Measurements from ENCODE around the gene ASB9. TPM values are rescaled to one million over a fixed set of nuclear protein-coding genes. Genes with fewer than 3 reads are reported as not detected.

ASB9 gene
- polyA plus RNA-seq, 1 donor from 2014 or later: not detected

DNA sequence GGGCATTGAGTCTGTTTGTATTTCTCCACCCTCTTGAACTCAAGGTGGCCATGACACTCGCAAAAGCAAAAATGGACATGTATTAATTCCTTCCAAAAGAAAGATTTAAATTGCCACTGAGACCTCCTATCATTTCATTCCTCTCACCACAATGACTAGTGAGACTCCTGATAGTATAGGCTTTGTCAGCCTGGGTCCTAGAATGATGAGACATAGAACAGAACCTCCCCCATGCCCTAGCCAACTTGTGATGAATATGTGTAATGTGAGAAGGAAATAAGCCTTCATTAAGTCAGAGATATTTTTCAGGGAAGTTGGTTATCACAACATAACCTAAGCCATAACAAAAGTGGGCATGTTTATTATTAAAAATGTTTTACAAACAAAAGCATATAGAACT lies 62.5 kb downstream of the ASB9 start:
- Histone ChIP-seq H3K9ac (ENCODE audit: low read length) (no peak overlapping the region), H3K4me3 (ENCODE audit: low read length) (no peak overlapping the region), H3K9me2 (ENCODE audit: insufficient read depth, low read length) (no peaks in the 10 kb centered on the region), H3K9me3 (ENCODE audit: low read length) (no peaks in the 10 kb centered on the region), H2AFZ (ENCODE audit: low read depth, low read length) (no peak overlapping the region), H3F3A (ENCODE audit: insufficient read depth, low read length, poor library complexity, severe bottlenecking) (no peaks in the 10 kb centered on the region), H3K79me2 (replicated peaks; ENCODE audit: insufficient read depth, low read length) (no peaks in the 10 kb centered on the region), H4K20me1 (ENCODE audit: insufficient read depth) (no peaks in the 10 kb centered on the region), H3K4me2 (ENCODE audit: low read length) (no peak overlapping the region), H3K27ac (ENCODE audit: low read length) (no peak overlapping the region), H3K36me3 (ENCODE audit: insufficient read depth, low read length) (no peaks in the 10 kb centered on the region), H3K27me3 (ENCODE audit: insufficient read depth, low read depth, low read length) (no peaks in the 10 kb centered on the region)
- TF ChIP-seq MXI1 (conservative IDR thresholded peaks at IDR 0.05; ENCODE audit: poor library complexity, severe bottlenecking) (no peak), REST (IDR thresholded peaks at IDR 0.05; ENCODE audit: borderline replicate concordance) (no peak), SMC3 (conservative IDR thresholded peaks at IDR 0.05; ENCODE audit: poor library complexity) (no peak), EZH2 (IDR thresholded peaks at IDR 0.05; ENCODE audit: borderline replicate concordance, insufficient read depth, low read length, poor library complexity, severe bottlenecking) (no peak), TAF1 (IDR thresholded peaks at IDR 0.05; ENCODE audit: low read depth) (no peak)
- TF ChIP-seq, protein P1, sequence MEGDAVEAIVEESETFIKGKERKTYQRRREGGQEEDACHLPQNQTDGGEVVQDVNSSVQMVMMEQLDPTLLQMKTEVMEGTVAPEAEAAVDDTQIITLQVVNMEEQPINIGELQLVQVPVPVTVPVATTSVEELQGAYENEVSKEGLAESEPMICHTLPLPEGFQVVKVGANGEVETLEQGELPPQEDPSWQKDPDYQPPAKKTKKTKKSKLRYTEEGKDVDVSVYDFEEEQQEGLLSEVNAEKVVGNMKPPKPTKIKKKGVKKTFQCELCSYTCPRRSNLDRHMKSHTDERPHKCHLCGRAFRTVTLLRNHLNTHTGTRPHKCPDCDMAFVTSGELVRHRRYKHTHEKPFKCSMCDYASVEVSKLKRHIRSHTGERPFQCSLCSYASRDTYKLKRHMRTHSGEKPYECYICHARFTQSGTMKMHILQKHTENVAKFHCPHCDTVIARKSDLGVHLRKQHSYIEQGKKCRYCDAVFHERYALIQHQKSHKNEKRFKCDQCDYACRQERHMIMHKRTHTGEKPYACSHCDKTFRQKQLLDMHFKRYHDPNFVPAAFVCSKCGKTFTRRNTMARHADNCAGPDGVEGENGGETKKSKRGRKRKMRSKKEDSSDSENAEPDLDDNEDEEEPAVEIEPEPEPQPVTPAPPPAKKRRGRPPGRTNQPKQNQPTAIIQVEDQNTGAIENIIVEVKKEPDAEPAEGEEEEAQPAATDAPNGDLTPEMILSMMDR (IDR thresholded peaks at IDR 0.05; ENCODE audit: poor library complexity, severe bottlenecking): no peak

- no peak for TF ChIP-seq SMC3 (conservative IDR thresholded peaks at IDR 0.05; ENCODE audit: poor library complexity)
- TF ChIP-seq, protein P1 (IDR thresholded peaks at IDR 0.05; ENCODE audit: poor library complexity, severe bottlenecking): no peak
- no peak for TF ChIP-seq EZH2 (IDR thresholded peaks at IDR 0.05; ENCODE audit: borderline replicate concordance, insufficient read depth, low read length, poor library complexity, severe bottlenecking)
Measured at GRCh38 chrX:15206306-15206705, 63.6 kb downstream of the ASB9 start.

More at GRCh38 chrX:15206306-15206705, 63.6 kb downstream of the ASB9 start:
- H3K27ac ChIP-seq (ENCODE audit: low read length): no peak overlapping the region
- H2AFZ ChIP-seq (ENCODE audit: low read depth, low read length): no peak overlapping the region
- no peaks in the 10 kb centered on the region for H4K20me1 ChIP-seq (ENCODE audit: insufficient read depth)
- no peak overlapping the region for H3K9ac ChIP-seq (ENCODE audit: low read length)
- no peaks in the 10 kb centered on the region for H3K9me2 ChIP-seq (ENCODE audit: insufficient read depth, low read length)
- no peaks in the 10 kb centered on the region for H3K79me2 ChIP-seq (replicated peaks; ENCODE audit: insufficient read depth, low read length)
- H3F3A ChIP-seq (ENCODE audit: insufficient read depth, low read length, poor library complexity, severe bottlenecking): no peaks in the 10 kb centered on the region
- no peaks in the 10 kb centered on the region for H3K27me3 ChIP-seq (ENCODE audit: insufficient read depth, low read depth, low read length)
- H3K36me3 ChIP-seq (ENCODE audit: insufficient read depth, low read length): no peaks in the 10 kb centered on the region
- no peak overlapping the region for H3K4me2 ChIP-seq (ENCODE audit: low read length)
- no peak overlapping the region for H3K4me3 ChIP-seq (ENCODE audit: low read length)
- H3K9me3 ChIP-seq (ENCODE audit: low read length): no peaks in the 10 kb centered on the region

Data from neural cell (in vitro differentiated cells).